Occipital lobe (tissue), 3 donors: Measurements from ENCODE around the gene NEDD8. TPM values are rescaled to one million over a fixed set of nuclear protein-coding genes. Genes with fewer than 3 reads are reported as not detected.
A peak's percentile ranks its signal among the peaks of the same experiment; 100 is the strongest.

Experiments
- DNase-seq: peaks from one replicate; lab custom pipeline; 2025; lab: John Stamatoyannopoulos, UW
- small RNA-seq: library from RNA; depleted of rRNA; stranded (forward); fragments of <200 nt; gene quantifications from one replicate; pipeline ENCODE3, GENCODE V24; 2014
- total RNA-seq: library from RNA; depleted of rRNA; stranded (reverse); fragments of >200 nt; gene quantifications from one replicate; pipeline ENCODE4 v1.2.3, GENCODE V29; 2014

Gene NEDD8
- total RNA-seq, 1 donor from 2014 or later, result 51.3 TPM

DNA sequence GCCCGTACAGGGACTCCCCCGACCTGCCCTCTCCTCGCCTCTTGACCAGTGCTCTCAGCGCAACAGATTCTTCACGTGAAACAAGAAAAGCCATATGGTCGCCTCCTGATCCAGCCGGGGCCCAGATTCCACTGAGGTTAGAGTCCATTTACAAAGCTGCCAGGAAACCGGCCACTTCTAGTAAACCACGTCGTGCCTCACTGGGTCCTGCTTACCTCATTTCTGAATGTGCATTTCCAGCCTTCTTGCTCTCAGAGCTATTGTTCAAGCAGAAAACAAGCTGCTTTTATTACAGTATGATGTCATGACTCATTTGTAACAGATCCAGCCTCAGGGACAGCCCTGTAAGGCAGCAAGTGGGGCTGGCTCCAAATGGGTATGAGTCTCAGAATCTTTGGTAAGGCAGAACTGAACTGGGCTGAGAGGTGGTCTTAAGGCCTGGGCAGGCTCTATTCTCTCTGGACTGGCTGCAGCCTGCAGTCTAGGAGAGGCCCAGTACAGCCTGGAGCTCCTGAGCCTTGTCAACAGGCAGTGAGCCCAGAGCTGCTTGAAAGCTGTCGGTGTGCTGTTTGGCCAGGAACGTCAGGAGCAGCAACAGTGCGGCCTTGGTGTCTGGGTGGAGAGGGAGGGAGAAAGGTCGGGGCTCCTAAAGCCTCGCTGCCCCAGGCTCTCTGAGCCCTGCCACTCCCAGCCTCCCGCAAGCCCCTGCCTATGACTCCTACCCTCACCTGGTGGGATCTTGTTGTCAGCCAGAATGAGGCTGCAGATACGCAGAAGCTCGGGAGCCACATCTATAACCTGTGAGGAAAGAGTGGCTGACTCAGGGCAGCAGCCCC lies 52.0 kb downstream of the NEDD8 start:
- DNase-seq, result peak; percentile 47

DNA sequence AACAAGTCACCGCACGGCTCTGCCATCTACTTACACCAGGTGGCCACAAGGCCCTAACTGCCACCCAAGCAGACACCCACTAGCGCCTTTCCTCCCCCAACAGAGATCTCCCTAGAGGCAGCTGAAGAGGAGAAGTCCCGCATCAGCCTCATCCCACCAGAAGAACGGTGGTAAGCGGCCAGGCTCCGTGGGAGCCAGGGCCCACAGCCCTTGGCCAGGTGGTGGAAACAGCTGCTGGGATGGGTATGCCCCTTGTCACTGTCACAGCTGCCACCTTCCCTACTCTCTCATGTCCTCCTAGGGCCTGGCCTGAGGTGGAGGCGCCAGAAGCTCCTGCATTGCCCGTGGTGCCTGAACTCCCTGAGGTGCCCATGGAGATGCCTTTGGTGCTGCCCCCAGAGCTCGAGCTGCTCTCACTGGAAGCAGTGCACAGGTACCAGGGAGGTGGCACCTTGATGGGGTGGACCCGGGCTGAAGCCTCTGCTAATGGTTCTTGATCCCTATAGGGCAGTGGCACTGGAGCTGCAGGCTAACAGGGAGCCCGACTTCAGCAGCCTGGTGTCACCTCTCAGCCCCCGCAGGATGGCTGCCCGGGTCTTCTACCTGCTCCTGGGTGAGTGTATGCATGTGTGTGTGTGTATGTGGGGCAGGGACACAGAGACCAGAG lies 52.7 kb downstream of the NEDD8 start:
- no peak for DNase-seq

DNA sequence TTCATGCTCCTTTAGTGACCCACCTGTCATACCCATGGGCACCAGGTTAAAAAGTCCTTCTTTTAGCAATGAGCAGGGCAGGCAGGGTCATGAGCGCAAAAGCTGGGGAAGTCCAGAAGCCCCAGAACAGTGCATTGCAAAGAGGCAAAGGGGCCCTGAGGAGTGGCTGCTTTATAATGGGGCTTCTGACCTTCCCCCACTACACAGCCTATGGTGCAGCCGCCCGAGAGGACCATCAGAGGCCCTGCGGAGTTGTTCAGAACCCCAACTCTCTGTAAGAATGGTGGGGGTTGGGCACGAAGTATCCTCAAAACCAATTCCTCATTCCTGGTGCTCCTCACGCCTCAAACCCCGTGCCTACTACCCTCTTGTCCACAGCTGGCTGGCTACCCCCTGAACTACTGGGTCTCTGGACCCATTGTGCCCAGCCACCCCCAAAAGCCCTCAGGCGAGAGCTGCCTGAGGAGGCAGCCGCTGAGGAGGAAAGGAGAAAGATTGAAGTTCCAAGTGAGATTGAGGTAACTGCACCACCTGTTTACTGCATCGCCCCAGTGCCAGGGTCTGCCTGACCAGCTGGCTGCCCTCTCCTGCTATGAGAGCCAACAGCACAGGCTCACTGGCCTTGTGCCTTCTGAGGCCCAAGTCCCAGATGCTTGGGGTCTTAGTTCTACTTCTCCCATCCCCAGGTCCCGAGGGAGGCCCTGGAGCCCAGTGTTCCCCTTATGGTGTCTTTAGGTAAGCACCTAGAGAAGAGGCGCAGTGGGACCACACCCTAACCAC lies 53.6 kb downstream of the NEDD8 start:
- DNase-seq, result no peak

DNA sequence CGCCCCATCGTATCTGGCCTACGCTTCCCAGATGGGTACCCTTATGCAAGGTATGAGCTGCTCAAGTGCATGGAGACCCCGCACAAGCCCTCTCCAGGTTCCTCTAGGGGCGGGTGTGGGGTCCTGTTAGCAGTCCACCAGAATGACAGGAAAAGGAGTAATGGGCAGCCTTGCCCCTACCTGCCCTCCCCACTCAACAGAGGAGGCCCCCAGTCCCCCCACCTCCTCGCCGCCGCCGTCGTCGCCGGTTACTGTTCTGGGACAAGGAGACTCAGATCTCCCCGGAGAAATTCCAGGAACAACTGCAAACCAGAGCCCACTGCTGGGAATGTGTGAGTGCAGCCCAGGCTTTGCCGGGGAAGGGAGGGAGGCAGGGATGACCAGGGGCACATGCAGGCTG lies 54.3 kb downstream of the NEDD8 start:
- no peak for DNase-seq

DNA sequence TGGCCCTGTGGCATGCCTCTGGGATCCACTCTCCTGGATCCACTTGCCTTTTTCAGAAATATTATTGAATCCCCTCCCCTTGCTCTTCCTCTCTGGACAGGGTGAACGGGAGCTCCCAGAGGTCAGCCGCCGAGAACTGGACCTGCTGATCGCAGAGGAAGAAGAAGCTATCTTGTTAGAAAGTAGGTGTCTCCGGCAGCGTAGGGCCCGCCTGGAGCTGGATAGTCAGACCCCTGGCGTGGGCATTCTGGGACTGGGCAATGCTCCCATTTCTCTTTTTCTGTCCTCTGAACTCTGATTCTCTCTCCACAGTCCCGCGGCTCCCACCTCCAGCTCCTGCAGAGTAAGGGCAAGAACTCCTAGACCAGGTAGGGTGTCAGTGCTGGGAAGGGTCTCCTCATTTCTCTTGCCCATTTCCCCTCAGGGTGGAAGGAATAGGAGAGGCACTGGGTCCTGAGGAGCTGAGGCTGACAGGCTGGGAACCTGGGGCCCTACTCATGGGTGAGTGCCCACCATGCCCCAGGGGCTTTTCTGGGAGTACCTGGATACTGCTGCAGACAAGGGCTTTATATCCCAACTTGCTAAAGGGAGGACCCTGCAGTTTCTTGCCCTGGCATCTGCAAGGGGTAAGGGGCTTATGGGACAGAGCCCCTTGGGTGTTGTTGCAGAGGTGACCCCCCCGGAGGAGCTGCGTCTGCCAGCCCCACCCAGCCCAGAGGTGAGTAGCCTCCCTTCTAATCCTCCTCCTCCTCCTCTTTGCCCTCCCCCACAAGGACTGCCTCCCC lies 54.9 kb downstream of the NEDD8 start:
- DNase-seq, result no peak

DNA sequence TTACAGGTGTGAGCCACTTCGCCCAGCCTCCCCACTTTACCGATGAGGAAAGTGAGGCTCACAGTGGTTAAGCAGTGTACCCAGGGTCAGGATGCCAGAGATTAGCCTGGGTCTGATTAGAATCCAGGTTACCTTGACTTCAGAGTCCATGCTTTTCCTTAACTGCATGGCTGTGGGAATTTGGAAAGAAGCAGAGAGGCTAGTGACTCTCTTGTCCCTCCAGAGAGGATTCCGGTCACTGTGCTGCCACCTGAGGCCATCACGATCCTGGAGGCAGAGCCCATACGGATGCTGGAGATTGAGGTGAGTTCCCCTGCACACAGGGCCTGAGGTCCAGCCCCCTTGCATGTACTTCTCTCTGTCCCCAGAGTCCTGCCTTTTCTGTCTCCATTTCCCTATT lies 55.6 kb downstream of the NEDD8 start:
- DNase-seq, result no peak

DNA sequence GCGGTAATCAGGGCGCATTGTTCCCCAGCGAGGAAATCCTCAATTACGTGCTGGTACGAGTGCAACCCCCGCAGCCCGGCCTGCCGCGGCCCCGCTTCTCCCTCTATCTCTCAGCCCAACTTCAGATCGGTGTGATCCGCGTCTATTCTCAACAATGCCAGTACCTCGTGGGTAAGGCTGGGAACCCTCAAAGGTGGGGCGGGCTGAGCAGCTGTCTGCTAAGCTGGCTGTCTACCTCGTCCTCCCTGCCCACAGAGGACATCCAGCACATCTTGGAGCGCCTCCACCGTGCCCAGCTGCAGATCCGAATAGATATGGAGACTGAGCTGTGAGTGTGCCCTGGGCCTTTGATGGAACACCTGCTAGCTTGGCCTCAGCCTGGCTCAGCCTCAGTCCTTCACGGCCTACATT lies 59.3 kb downstream of the NEDD8 start:
- DNase-seq, result peak; percentile 40

DNA sequence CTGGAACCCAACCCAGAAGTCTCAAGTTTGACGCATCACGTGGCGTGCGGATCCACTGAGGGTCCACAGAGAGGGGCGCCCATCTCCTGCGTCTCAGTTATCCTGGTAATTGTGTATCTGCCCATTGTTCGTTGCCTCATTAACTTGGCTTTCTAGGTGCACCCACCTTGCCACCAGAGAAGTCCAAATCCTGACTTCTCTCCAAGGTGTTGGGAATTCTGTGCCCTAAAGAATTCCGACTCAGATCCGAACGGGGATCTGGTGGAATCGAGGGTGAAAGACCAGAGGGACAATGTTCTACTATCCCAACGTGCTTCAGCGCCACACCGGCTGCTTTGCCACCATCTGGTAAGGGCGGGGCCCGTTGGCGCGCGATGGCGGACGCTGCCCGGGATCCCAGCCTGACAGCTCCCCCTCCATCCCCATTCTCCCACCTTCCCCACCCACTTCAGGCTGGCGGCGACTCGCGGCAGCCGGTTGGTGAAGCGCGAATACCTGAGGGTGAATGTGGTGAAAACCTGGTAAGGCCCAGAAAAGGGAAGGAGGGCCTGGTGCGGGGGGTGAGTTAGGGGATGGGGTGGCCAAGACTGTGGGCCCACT lies 59.8 kb downstream of the NEDD8 start:
- no peak for DNase-seq

DNA sequence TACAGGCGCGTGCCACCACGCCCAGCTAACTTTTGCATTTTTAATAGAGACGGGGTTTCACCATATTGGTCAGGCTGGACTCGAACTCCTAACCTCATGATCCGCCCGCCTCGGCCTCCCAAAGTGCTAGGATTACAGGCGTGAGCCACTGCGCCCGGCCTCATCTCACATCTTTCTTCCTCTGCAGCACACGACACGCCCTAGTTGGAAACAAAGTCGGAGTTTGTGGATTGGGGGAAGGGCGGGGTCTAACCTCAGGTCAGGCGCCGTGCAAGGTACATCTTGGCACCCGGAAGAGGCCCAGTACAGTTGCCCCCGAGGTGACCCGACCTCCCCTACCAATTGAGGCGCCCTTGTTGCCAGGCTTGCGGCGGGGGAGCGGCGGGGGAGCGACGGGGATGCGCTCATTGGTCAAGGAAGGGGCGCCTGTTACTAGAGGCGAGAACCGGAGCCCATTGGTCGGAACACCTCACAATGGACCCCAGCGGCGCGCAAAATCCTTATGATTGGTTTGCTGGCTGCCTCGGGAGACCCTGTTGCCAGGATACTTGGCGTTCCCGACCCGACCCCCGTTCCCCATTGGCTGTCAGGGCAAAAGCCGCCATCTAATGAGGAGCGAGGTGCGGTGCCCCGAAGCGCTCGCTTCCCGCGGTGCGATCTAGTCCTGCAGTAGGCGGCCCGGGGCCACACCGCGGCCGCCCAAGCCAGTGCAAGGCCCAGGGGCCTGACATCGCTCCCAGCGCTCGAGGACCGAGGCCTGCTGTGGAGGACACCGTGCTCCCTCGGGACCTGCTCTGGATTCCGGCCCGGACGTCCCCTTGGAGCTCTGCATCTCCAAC lies 60.5 kb downstream of the NEDD8 start, which contains the start of gene REC8:
Gene REC8, plus strand, starts transcription at position 659 of the 839 bp plus-strand sequence. CDS start 473 bp downstream, outside the sequence.
- peak; percentile 85 for DNase-seq

DNA sequence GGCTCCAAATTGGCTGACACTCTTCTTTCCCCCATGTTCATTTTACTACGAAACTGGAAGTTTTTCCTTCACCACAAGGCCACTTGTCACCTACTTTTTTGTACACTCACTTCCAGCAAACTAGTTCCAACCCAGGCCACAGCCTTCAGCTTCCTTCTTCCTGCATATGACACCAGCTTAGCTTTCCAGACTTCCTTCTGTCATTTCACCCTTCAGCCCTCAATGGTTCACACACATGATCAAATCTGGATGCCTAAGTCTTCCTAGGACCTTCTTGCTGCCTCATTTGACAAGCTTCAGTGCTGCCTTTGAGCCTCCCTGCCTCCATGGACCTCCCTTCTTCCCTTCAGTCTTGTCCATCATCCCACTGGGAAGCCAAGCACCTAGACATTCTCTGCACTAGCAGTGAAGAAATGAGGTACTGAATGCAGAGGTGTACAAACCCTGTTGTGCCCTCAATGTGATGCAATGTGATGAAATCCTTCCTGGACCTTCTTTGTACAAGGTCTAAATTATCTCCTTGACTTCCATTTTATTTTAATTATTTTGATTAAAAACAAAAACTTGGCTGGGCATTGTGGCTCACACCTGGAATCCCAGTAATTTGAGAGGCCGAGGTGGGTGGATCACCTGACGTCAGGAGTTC lies 64.6 kb downstream of the NEDD8 start:
- no peak for DNase-seq

Small RNA genes within 50 kb of the gene (small RNA-seq; reads per million reads assigned to genes)
- gene AL136295.4, result not detected
- gene CHMP4A, result not detected
- gene IPO4, result not detected
- 0.15 reads per million for gene MDP1

Other genes with a start within 250 kb of the NEDD8 start
- gene DHRS4L2, start 243.4 kb downstream of the NEDD8 start, total RNA-seq, result 1.9 TPM
- 24.2 TPM for gene CARMIL3, start 180.4 kb downstream of the NEDD8 start, total RNA-seq
- 10.8 TPM for gene CPNE6, start 160.8 kb downstream of the NEDD8 start, total RNA-seq
- 1.1 TPM for gene PCK2, start 138.1 kb downstream of the NEDD8 start, total RNA-seq
- gene DCAF11, start 117.6 kb downstream of the NEDD8 start, total RNA-seq, result 60.0 TPM
- gene NRL, start 117.4 kb downstream of the NEDD8 start, total RNA-seq, result 0.94 TPM
- not detected for gene FITM1, start 101.7 kb downstream of the NEDD8 start, total RNA-seq
- gene PSME1, start 96.2 kb downstream of the NEDD8 start, total RNA-seq, result 24.5 TPM
- gene EMC9, start 90.8 kb downstream of the NEDD8 start, total RNA-seq, result 9.5 TPM
- gene PSME2, start 85.8 kb downstream of the NEDD8 start, total RNA-seq, result 26.0 TPM
- gene RNF31, start 84.9 kb downstream of the NEDD8 start, total RNA-seq, result 20.4 TPM
- gene IRF9, start 71.1 kb downstream of the NEDD8 start, total RNA-seq, result 20.7 TPM
- 20.4 TPM for gene REC8, start 60.3 kb downstream of the NEDD8 start, total RNA-seq
- gene IPO4, start 43.6 kb downstream of the NEDD8 start, total RNA-seq, result 11.7 TPM
- gene TM9SF1, start 36.9 kb downstream of the NEDD8 start, total RNA-seq, result 20.6 TPM
- not detected for gene TSSK4, start 26.7 kb downstream of the NEDD8 start, total RNA-seq
- 41.5 TPM for gene CHMP4A, start 18.9 kb downstream of the NEDD8 start, total RNA-seq
- gene MDP1, start 16.3 kb downstream of the NEDD8 start, total RNA-seq, result 15.6 TPM
- 38.8 TPM for gene GMPR2, start 562 bp upstream of the NEDD8 start, total RNA-seq
- 45.1 TPM for gene TINF2, start 10.3 kb upstream of the NEDD8 start, total RNA-seq
- 0.94 TPM for gene TGM1, start 30.8 kb upstream of the NEDD8 start, total RNA-seq
- 19.5 TPM for gene RABGGTA, start 39.2 kb upstream of the NEDD8 start, total RNA-seq
- 4.1 TPM for gene DHRS1, start 67.4 kb upstream of the NEDD8 start, total RNA-seq
- gene NOP9, start 67.5 kb upstream of the NEDD8 start, total RNA-seq, result 23.7 TPM
- gene CIDEB, start 75.6 kb upstream of the NEDD8 start, total RNA-seq, result 3.4 TPM
- 1.4 TPM for gene LTB4R2, start 77.8 kb upstream of the NEDD8 start, total RNA-seq
- gene LTB4R, start 79.1 kb upstream of the NEDD8 start, total RNA-seq, result 1.6 TPM
- gene ADCY4, start 102.7 kb upstream of the NEDD8 start, total RNA-seq, result 1.4 TPM
- 0.47 TPM for gene RIPK3, start 107.6 kb upstream of the NEDD8 start, total RNA-seq
- 5.1 TPM for gene NFATC4, start 135.8 kb upstream of the NEDD8 start, total RNA-seq
- 15.0 TPM for gene NYNRIN, start 166.6 kb upstream of the NEDD8 start, total RNA-seq
- gene CBLN3, start 197.3 kb upstream of the NEDD8 start, total RNA-seq, result 0.47 TPM
- gene KHNYN, start 197.6 kb upstream of the NEDD8 start, total RNA-seq, result 16.7 TPM
- 17.0 TPM for gene SDR39U1, start 210.4 kb upstream of the NEDD8 start, total RNA-seq